K562 (cell line): Measurements from ENCODE around the gene SLC6A6. TPM values are rescaled to one million over a fixed set of nuclear protein-coding genes. Genes with fewer than 3 reads are reported as not detected.

Experiments used
- ATAC-seq: fragments of 200-7000 bp; cut with Tn5 transposase; 3 replicates; pipeline ENCODE4 v1.9.1; 2020; ENCODE audit warnings: moderate library complexity
- BruUV-seq: library from RNA; stranded (reverse); fragments of 400-500 nt; replicated peaks from 2 replicates; lab custom pipeline; 2021; lab: Mats Ljungman, UMichigan
- CTCF ChIA-PET: fragments of 300-600 bp; formaldehyde crosslinking; extraction: SDS; loops from one replicate; lab custom pipeline; 2021; ENCODE audit warnings: low intra/inter-chr PET ratio; lab: Yijun Ruan, JAX
- POLR2A ChIA-PET: fragments of 300-600, 350-650 bp; sonication (Branson Sonifier 250); formaldehyde crosslinking; extraction: SDS; loops from one replicate; lab custom pipeline; 2021; ENCODE audit warnings: antibody characterized with exemption, inconsistent platforms; lab: Yijun Ruan, JAX
- DNase-seq, 4 experiments: peaks; one replicate each; pipeline versions ENCODE4 v3.0.0 to v3.0.0-alpha.2; 2011 to 2018; ENCODE audit warnings: low spot score in 3 of 4, mixed read lengths in 3 of 4; ENCODE audit errors: extremely low read depth in 1 of 4
- FAIRE-seq: peaks from 2 replicates; lab custom pipeline; 2011; peaks lifted over from hg19 to GRCh38; lab: Jason Lieb, UNC
- H2AFZ ChIP-seq: 2 replicates; pipeline ENCODE4 v1.6.0; 2011; ENCODE audit warnings: low read depth, low read length, control low read depth, inconsistent platforms
- H3K27ac ChIP-seq: fragments of 200-600 bp; 3 replicates; pipeline ENCODE4 v1.8.0; 2011; ENCODE audit warnings: low read depth, mild to moderate bottlenecking, control low read depth, inconsistent platforms, low read length, moderate library complexity, mixed read lengths; ENCODE audit errors: extremely low read depth
- H3K27me3 ChIP-seq, 2 experiments: fragments of 300-600 bp in 1 of 2; 2 replicates in 1 of 2; 3 replicates in 1 of 2; pipeline versions ENCODE4 v1.6.0 to v1.8.0; 2011; ENCODE audit warnings: inconsistent platforms in 2 of 2, low read length in 2 of 2, mild to moderate bottlenecking in 1 of 2, mixed read lengths in 1 of 2, moderate library complexity in 1 of 2; ENCODE audit not compliant: control insufficient read depth in 2 of 2, insufficient read depth in 2 of 2
- H3K36me3 ChIP-seq: fragments of 300-600 bp; 3 replicates; pipeline ENCODE4 v1.8.0; 2011; ENCODE audit warnings: mild to moderate bottlenecking, low read length, inconsistent platforms; ENCODE audit not compliant: control insufficient read depth, insufficient read depth
- H3K4me1 ChIP-seq, 2 experiments: fragments of 200-600 bp in 1 of 2; replicated peaks in 1 of 2; 2 replicates in 1 of 2; 3 replicates in 1 of 2; pipeline versions ENCODE4 v1.5.1 to v1.8.0; 2011; ENCODE audit warnings: inconsistent platforms in 2 of 2, low read length in 2 of 2, mild to moderate bottlenecking in 1 of 2, mixed read lengths in 1 of 2, moderate library complexity in 1 of 2; ENCODE audit not compliant: control insufficient read depth in 2 of 2, insufficient read depth in 2 of 2
- H3K4me2 ChIP-seq: 2 replicates; pipeline ENCODE4 v1.6.1; 2011; ENCODE audit warnings: low read length, control low read depth, inconsistent platforms, mixed read lengths; ENCODE audit not compliant: insufficient read depth
- H3K4me3 ChIP-seq: fragments of 200-600 bp; sonication (generic), shearing (Covaris generic); 2 replicates; pipeline ENCODE4 v1.5.1; 2016; ENCODE audit warnings: control low read depth, inconsistent platforms
- H3K79me2 ChIP-seq: fragments of 200-600 bp; 3 replicates; pipeline ENCODE4 v1.8.0; 2011; ENCODE audit warnings: low read length, inconsistent platforms; ENCODE audit not compliant: control insufficient read depth, insufficient read depth
- H3K9ac ChIP-seq, 2 experiments: 2 replicates each; pipeline versions ENCODE4 v1.6.0 to v1.6.1; 2011; ENCODE audit warnings: low read depth in 2 of 2, low read length in 2 of 2, control low read depth in 1 of 2, inconsistent platforms in 1 of 2, mild to moderate bottlenecking in 1 of 2, mixed read lengths in 1 of 2; ENCODE audit not compliant: insufficient read depth in 1 of 2
- H3K9me1 ChIP-seq: one replicate; pipeline ENCODE4 v1.6.0; 2011; ENCODE audit warnings: inconsistent platforms, mild to moderate bottlenecking, low read length, moderate library complexity; ENCODE audit not compliant: control insufficient read depth, insufficient read depth
- H3K9me3 ChIP-seq: replicated peaks from 2 replicates; pipeline ENCODE4 v1.5.1; 2011; ENCODE audit warnings: low read depth, low read length, inconsistent platforms; ENCODE audit not compliant: control insufficient read depth, insufficient read depth
- H4K20me1 ChIP-seq: replicated peaks from 2 replicates; pipeline ENCODE4 v1.6.1; 2011; ENCODE audit warnings: low read length, inconsistent platforms, mixed read lengths; ENCODE audit not compliant: control insufficient read depth, insufficient read depth
- BCOR ChIP-seq: fragments of 450-650 bp; IDR thresholded peaks from 2 replicates; pipeline ENCODE4 v1.6.1; 2016
- CBFB ChIP-seq: sonication (generic); formaldehyde crosslinking; IDR thresholded peaks from 2 replicates; pipeline ENCODE4 v1.4.0; 2020; ENCODE audit warnings: mild to moderate bottlenecking, missing genetic modification reagents
- MLLT1 ChIP-seq, 2 experiments: fragments of 450-650 bp; IDR thresholded peaks; 2 replicates each; pipeline ENCODE4 v1.6.1; 2016
- RAD51 ChIP-seq: fragments of 450-650 bp; IDR thresholded peaks from 2 replicates; pipeline ENCODE4 v1.7.1; 2016; ENCODE audit warnings: low read depth, mild to moderate bottlenecking, borderline replicate concordance
- SMAD1 ChIP-seq: fragments of 150-350 bp; IDR thresholded peaks from 2 replicates; pipeline ENCODE4 v1.6.1; 2014; ENCODE audit warnings: low read length, low read depth; ENCODE audit not compliant: partially characterized antibody
- TOE1 ChIP-seq, 2 experiments: fragments of 450-650 bp in 1 of 2; sonication (generic) in 1 of 2; formaldehyde crosslinking in 1 of 2; IDR thresholded peaks; 2 replicates each; pipeline versions ENCODE4 v1.7.1 to v1.8.0; 2016 to 2022; ENCODE audit warnings: borderline replicate concordance in 2 of 2, mild to moderate bottlenecking in 2 of 2, antibody characterized with exemption in 1 of 2, inconsistent platforms in 1 of 2, low read depth in 1 of 2, missing genetic modification reagents in 1 of 2, moderate library complexity in 1 of 2
- ZBTB33 ChIP-seq: sonication (generic); formaldehyde crosslinking; IDR thresholded peaks from 2 replicates; pipeline ENCODE4 v1.8.1; 2023; ENCODE audit warnings: mild to moderate bottlenecking, missing genetic modification reagents
- ZFP36 ChIP-seq: fragments of 150-350 bp; IDR thresholded peaks from 2 replicates; pipeline ENCODE4 v1.6.1; 2018; ENCODE audit warnings: low read length, low read depth; ENCODE audit not compliant: partially characterized antibody
- WGBS: fragments of 100-300 bp; shearing (Covaris generic); methylation state at CpG from one replicate; pipeline ENCODE4 v1.1.6; 2016; ENCODE audit warnings: low coverage, mixed read lengths; ENCODE audit not compliant: insufficient coverage; ENCODE audit errors: missing lambda C conversion rate; 5-methylcytosine and 5-hydroxymethylcytosine counted together
- in situ Hi-C: fragments of 300-500 bp; cut with MboI; formaldehyde crosslinking; loops from 4 replicates; pipeline ENCODE4 v1.15.0; 2018; ENCODE audit warnings: inconsistent platforms, mixed read lengths
- intact Hi-C: fragments of 100-400 bp; cut with micrococcal nuclease; formaldehyde crosslinking; loops from 2 replicates; pipeline ENCODE4 v1.14.2; 2022
- polyA plus RNA-seq, 8 experiments: library from polyadenylated mRNA; depleted of rRNA in 4 of 8; stranded (reverse) in 5 of 8; unstranded in 3 of 8; fragments of >200 nt; fragmentation: Nextera tagmentation in 2 of 8; fragmentation: Illumina TruSeq in 1 of 8; extraction: Ambion mirVana in 2 of 8; extraction: Trizol in 1 of 8; gene quantifications; 2 replicates each; pipeline versions ENCODE4 v1.2.1 to v1.2.3, GENCODE V29; 2011 to 2014; ENCODE audit warnings: inconsistent platforms in 1 of 8, missing spikeins in 1 of 8
- total RNA-seq, 7 experiments: library from RNA; depleted of rRNA in 6 of 7; stranded (reverse); fragments of >200 nt in 6 of 7; fragmentation: Illumina TruSeq in 2 of 7; extraction: Trizol in 2 of 7; gene quantifications; 2 replicates each; pipeline versions ENCODE4 v1.2.1 to v1.2.3, GENCODE V29; 2011 to 2021; ENCODE audit warnings: low replicate concordance in 1 of 7
- TF ChIP-seq, protein P1 (sequence below): fragments of 450-650 bp; formaldehyde crosslinking; IDR thresholded peaks from 2 replicates; pipeline ENCODE4 v1.4.0; 2020; ENCODE audit warnings: mild to moderate bottlenecking, mixed read lengths

SLC6A6 gene
- total and polyA plus RNA-seq, 9 of the 15 experiments (the other 6 are each of a cell fraction or from before 2014, with no cell fraction given): 12.3 to 203 (median 93.2) TPM

DNA sequence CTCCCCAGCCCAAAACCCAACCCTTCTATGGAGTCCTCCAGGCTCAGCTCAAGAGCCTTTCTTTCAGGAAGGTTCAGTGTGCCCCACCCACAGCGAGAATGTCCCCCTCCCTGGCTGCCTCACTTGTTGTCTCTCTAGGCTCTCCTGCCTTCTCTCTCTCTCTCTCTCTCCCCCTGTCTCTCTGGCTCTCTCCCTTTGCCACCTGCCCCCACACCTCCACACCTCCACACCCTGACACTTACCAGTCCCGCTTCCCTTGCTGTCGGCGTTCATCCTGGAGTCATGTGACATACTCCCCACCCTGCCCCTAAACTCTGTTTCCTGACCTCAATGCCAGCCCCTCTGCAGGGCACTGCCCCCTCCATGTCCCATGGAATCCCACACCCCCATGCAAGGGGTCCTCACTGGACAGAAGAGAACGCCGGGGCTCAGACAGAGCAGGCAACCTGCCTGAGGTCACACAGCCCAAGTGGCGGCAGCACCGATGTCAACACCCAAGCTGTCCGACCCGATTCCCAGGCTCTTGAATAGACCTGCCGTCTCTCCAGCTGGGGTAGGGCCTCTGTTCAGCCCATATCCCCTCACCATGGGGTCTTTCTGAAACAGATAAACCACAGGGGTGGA is 28.5 kb upstream of the SLC6A6 start:
- ChIA-PET CTCF (no interaction called here), POLR2A (interaction anchor here (1.1 kb wide), 1 partner anchor 10 kb away, joined by 4 read pairs; no protein-coding TSS in a partner anchor)
- peak; percentile 80 for TF ChIP-seq TOE1 (IDR thresholded peaks at IDR 0.05; ENCODE audit: borderline replicate concordance)
- no peak for TF ChIP-seq TOE1 (CRISPR knock-in tag; IDR thresholded peaks at IDR 0.05; ENCODE audit: borderline replicate concordance, low read depth)
- peak; percentile 35 for TF ChIP-seq ZFP36
- TF ChIP-seq SMAD1: no peak
- 0 out of 2 replicates have a peak, but pooled peaks have one; percentile 32 for TF ChIP-seq ZBTB33
- peak in 1 of 2 experiments; percentile 49; a peak in 1 of 4 replicates for TF ChIP-seq MLLT1 (IDR thresholded peaks at IDR 0.05)
- TF ChIP-seq CBFB: no peak
- TF ChIP-seq, protein P1, sequence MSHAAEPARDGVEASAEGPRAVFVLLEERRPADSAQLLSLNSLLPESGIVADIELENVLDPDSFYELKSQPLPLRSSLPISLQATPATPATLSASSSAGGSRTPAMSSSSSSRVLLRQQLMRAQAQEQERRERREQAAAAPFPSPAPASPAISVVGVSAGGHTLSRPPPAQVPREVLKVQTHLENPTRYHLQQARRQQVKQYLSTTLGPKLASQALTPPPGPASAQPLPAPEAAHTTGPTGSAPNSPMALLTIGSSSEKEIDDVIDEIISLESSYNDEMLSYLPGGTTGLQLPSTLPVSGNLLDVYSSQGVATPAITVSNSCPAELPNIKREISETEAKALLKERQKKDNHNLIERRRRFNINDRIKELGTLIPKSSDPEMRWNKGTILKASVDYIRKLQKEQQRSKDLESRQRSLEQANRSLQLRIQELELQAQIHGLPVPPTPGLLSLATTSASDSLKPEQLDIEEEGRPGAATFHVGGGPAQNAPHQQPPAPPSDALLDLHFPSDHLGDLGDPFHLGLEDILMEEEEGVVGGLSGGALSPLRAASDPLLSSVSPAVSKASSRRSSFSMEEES (CRISPR knock-in tag): peak; percentile 73
- peak; percentile 65; the same call in 1 of the 2 replicates for TF ChIP-seq BCOR
- TF ChIP-seq RAD51: peak; percentile 33; the same call in 1 of the 2 replicates
- Histone ChIP-seq H3K4me3 (no peak overlapping the region), H3K36me3 (no peaks in the 10 kb centered on the region), H3K9me1 (no peaks in the 10 kb centered on the region), H3K9me3 (no peaks in the 10 kb centered on the region), H3K4me2 (no peak overlapping the region), H3K27ac (no peak overlapping the region), H3K79me2 (no peaks in the 10 kb centered on the region), H3K27me3 (no peaks in the 10 kb centered on the region), H3K4me1 (peaks cover 53 to 68% of the 10 kb centered on the region in 2 experiments), H3K9ac (peak overlapping the region in 1 of 2 experiments; percentile 82; a peak in 2 of 4 replicates), H2AFZ (no peak overlapping the region), H4K20me1 (no peaks in the 10 kb centered on the region)
- BruUV-seq: no TSS peak
- 67% methylated on average over 11 of the region's 11 CpGs for WGBS
- in situ Hi-C loops (no loop called here), intact Hi-C loops (loop anchor here (5.0 kb wide), 2 partner anchors 97 to 172 kb away; no protein-coding TSS in a partner anchor)
- no peak for ATAC-seq
- no peak for FAIRE-seq
- no peak for DNase-seq
